OCI-LY3 (cell line): ENCODE data around the gene ABHD16A.

Source experiments
- H2AFZ ChIP-seq: fragments of 200-600, 300-600 bp; shearing (Covaris generic); 2 replicates; pipeline ENCODE4 v1.6.0; 2014; ENCODE audit warnings: antibody characterized with exemption, low read depth, low read length
- H3K27ac ChIP-seq: fragments of 200-600, 300-600 bp; sonication (generic); 2 replicates; pipeline ENCODE4 v1.5.1; 2014; ENCODE audit warnings: mild to moderate bottlenecking, low read length, moderate library complexity, mixed read lengths
- H3K27me3 ChIP-seq: fragments of 200-600, 300-600 bp; sonication (generic); 2 replicates; pipeline ENCODE4 v1.6.1; 2014; ENCODE audit warnings: low read depth, low read length, mixed read lengths
- H3K36me3 ChIP-seq: fragments of 200-600, 300-600 bp; sonication (generic); replicated peaks from 2 replicates; pipeline ENCODE3; 2014; ENCODE audit warnings: low read depth, low read length, mixed read lengths
- H3K4me1 ChIP-seq: fragments of 300-600, 200-600 bp; sonication (generic); 2 replicates; pipeline ENCODE4 v1.6.1; 2014; ENCODE audit warnings: low read length, mixed read lengths
- H3K4me2 ChIP-seq: fragments of 200-600, 300-600 bp; sonication (generic); 2 replicates; pipeline ENCODE4 v1.6.1; 2014; ENCODE audit warnings: low read length, mixed read lengths
- H3K4me3 ChIP-seq: fragments of 300-600, 200-600 bp; sonication (generic); 2 replicates; pipeline ENCODE4 v1.5.1; 2014; ENCODE audit warnings: antibody characterized with exemption, mild to moderate bottlenecking, low read length, moderate library complexity
- H3K79me2 ChIP-seq: fragments of 300-600, 200-600 bp; shearing (Covaris generic); 2 replicates; pipeline ENCODE4 v1.6.1; 2014; ENCODE audit warnings: mild to moderate bottlenecking, low read length, mixed read lengths
- H3K9ac ChIP-seq: fragments of 300-600, 200-600 bp; shearing (Covaris generic); 2 replicates; pipeline ENCODE4 v1.6.0; 2014; ENCODE audit warnings: mild to moderate bottlenecking, low read length, moderate library complexity
- H3K9me3 ChIP-seq: fragments of 200-600, 300-600 bp; shearing (Covaris generic); 2 replicates; pipeline ENCODE4 v1.6.1; 2014; ENCODE audit warnings: low read length, mixed read lengths; ENCODE audit not compliant: insufficient read depth
- H4K20me1 ChIP-seq: fragments of 200-600, 300-600 bp; sonication (generic); 2 replicates; pipeline ENCODE4 v1.6.1; 2016; ENCODE audit warnings: low read length, mixed read lengths; ENCODE audit not compliant: insufficient read depth
- CTCF ChIP-seq: fragments of 200-600, 300-600 bp; sonication (generic); IDR thresholded peaks from 2 replicates; pipeline ENCODE4 v1.5.1; 2014; ENCODE audit warnings: antibody characterized with exemption, low read length, low read depth
- EZH2phosphoT487 ChIP-seq: fragments of 200-600 bp; shearing (Covaris generic); IDR thresholded peaks from 2 replicates; pipeline ENCODE4 v1.6.1; 2018; ENCODE audit warnings: antibody characterized with exemption, mixed run types, low read depth

Gene ABHD16A

GRCh38 chr6:31662124-31662723 is 40.9 kb downstream of the ABHD16A start:
- H3K9me3 ChIP-seq: peaks cover 3% of the 10 kb centered on the region; the same call in 1 of the 2 replicates
- H3K4me2 ChIP-seq: no peak overlapping the region
- no peak overlapping the region for H3K9ac ChIP-seq
- 0 out of 2 replicates have a peak overlapping the region, but pooled peaks have one; percentile 18 for H3K27ac ChIP-seq
- H3K27me3 ChIP-seq: no peaks in the 10 kb centered on the region
- H3K36me3 ChIP-seq: peaks cover 17% of the 10 kb centered on the region
- peaks cover 51% of the 10 kb centered on the region for H3K79me2 ChIP-seq
- H4K20me1 ChIP-seq: no peaks in the 10 kb centered on the region
- peaks cover 37% of the 10 kb centered on the region for H3K4me1 ChIP-seq
- H3K4me3 ChIP-seq: no peak overlapping the region
- H2AFZ ChIP-seq: no peak overlapping the region
- no peak for TF ChIP-seq CTCF
- TF ChIP-seq EZH2phosphoT487: no peak

- TF ChIP-seq EZH2phosphoT487 (no peak), CTCF (no peak)
- peak overlapping the region; percentile 48 for H3K27ac ChIP-seq
- H4K20me1 ChIP-seq: no peaks in the 10 kb centered on the region
- H3K36me3 ChIP-seq: peaks cover 17% of the 10 kb centered on the region
- peak overlapping the region; percentile 100 for H3K4me2 ChIP-seq
- peak overlapping the region; percentile 99 for H3K9ac ChIP-seq
- peaks cover 3% of the 10 kb centered on the region; the same call in 1 of the 2 replicates for H3K9me3 ChIP-seq
- peak overlapping the region; percentile 100 for H3K4me3 ChIP-seq
- no peak overlapping the region for H2AFZ ChIP-seq
- H3K4me1 ChIP-seq: peaks cover 33% of the 10 kb centered on the region
- no peaks in the 10 kb centered on the region for H3K27me3 ChIP-seq
- peaks cover 45% of the 10 kb centered on the region for H3K79me2 ChIP-seq
These were observed 41.6 kb downstream of the ABHD16A start for GRCh38 chr6:31661262-31662123.

- H3K36me3 ChIP-seq: peaks cover 17% of the 10 kb centered on the region
- peak within 1 kb of the TSS; percentile 99 for H3K9ac ChIP-seq
- H3K27ac ChIP-seq: peak within 1 kb of the TSS; percentile 71
- H3K4me1 ChIP-seq: peaks cover 33% of the 10 kb centered on the region
- peak within 1 kb of the TSS; percentile 100 for H3K4me3 ChIP-seq
- H4K20me1 ChIP-seq: no peaks in the 10 kb centered on the region
- H2AFZ ChIP-seq: no peak within 1 kb of the TSS
- TF ChIP-seq CTCF (no peak), EZH2phosphoT487 (no peak)
- peaks cover 39% of the 10 kb centered on the region for H3K79me2 ChIP-seq
- H3K9me3 ChIP-seq: peaks cover 3% of the 10 kb centered on the region; the same call in 1 of the 2 replicates
- peak within 1 kb of the TSS; percentile 100 for H3K4me2 ChIP-seq
- no peaks in the 10 kb centered on the region for H3K27me3 ChIP-seq
These were observed 42.5 kb downstream of the ABHD16A start, which contains the start of gene C6orf47 for GRCh38 chr6:31660381-31661261. TSS of gene C6orf47 (minus strand) at chr6:31660778. CDS start at chr6:31659947, 831 bp downstream.
